ENCODE data around the gene MPDU1. TPM values are rescaled to one million over a fixed set of nuclear protein-coding genes. Genes with fewer than 3 reads are reported as not detected.

MPDU1 gene
- total and polyA plus RNA-seq, 10 of the 15 experiments (the other 5 are each of a cell fraction or from before 2014, with no cell fraction given), result 3.6 to 138 (median 78.9) TPM

DNA sequence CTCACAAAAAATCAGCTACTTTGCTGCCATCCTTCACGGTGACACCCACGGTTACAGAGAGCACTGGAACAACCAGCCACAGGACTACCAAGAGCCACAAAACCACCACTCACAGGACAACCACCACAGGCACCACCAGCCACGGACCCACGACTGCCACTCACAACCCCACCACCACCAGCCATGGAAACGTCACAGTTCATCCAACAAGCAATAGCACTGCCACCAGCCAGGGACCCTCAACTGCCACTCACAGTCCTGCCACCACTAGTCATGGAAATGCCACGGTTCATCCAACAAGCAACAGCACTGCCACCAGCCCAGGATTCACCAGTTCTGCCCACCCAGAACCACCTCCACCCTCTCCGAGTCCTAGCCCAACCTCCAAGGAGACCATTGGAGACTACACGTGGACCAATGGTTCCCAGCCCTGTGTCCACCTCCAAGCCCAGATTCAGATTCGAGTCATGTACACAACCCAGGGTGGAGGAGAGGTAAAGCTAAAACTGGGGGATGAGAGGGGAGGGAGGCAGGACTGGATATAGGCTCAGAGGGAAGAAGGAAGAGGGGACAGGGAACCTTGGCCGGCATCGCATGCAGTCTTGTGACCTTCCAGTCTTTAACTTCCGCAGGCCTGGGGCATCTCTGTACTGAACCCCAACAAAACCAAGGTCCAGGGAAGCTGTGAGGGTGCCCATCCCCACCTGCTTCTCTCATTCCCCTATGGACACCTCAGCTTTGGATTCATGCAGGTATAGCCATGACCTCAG, 3.6 kb upstream of the MPDU1 start (continued):
- TF ChIP-seq, protein P1, sequence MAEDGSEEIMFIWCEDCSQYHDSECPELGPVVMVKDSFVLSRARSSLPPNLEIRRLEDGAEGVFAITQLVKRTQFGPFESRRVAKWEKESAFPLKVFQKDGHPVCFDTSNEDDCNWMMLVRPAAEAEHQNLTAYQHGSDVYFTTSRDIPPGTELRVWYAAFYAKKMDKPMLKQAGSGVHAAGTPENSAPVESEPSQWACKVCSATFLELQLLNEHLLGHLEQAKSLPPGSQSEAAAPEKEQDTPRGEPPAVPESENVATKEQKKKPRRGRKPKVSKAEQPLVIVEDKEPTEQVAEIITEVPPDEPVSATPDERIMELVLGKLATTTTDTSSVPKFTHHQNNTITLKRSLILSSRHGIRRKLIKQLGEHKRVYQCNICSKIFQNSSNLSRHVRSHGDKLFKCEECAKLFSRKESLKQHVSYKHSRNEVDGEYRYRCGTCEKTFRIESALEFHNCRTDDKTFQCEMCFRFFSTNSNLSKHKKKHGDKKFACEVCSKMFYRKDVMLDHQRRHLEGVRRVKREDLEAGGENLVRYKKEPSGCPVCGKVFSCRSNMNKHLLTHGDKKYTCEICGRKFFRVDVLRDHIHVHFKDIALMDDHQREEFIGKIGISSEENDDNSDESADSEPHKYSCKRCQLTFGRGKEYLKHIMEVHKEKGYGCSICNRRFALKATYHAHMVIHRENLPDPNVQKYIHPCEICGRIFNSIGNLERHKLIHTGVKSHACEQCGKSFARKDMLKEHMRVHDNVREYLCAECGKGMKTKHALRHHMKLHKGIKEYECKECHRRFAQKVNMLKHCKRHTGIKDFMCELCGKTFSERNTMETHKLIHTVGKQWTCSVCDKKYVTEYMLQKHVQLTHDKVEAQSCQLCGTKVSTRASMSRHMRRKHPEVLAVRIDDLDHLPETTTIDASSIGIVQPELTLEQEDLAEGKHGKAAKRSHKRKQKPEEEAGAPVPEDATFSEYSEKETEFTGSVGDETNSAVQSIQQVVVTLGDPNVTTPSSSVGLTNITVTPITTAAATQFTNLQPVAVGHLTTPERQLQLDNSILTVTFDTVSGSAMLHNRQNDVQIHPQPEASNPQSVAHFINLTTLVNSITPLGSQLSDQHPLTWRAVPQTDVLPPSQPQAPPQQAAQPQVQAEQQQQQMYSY (CRISPR knock-in tag; IDR thresholded peaks at IDR 0.05), result no peak
- TF ChIP-seq IKZF2 (IDR thresholded peaks at IDR 0.05) (peak in 1 of 2 experiments; percentile 21; a peak in 1 of 4 replicates), SREBF2 (IDR thresholded peaks at IDR 0.05; ENCODE audit: low read length) (no peak), ASH2L (IDR thresholded peaks at IDR 0.05; ENCODE audit: borderline replicate concordance, low read depth) (no peak), BMI1 (IDR thresholded peaks at IDR 0.05; ENCODE audit: borderline replicate concordance) (no peak), ZSCAN29 (IDR thresholded peaks at IDR 0.05) (no peak), SPI1 (IDR thresholded peaks at IDR 0.05; ENCODE audit: borderline replicate concordance, insufficient read depth, low read depth, low read length) (no peak), TBL1XR1 (IDR thresholded peaks at IDR 0.05; ENCODE audit: low read depth, low read length) (no peak), HDGF (IDR thresholded peaks at IDR 0.05) (peak; percentile 94)
- TF ChIP-seq, protein P2, sequence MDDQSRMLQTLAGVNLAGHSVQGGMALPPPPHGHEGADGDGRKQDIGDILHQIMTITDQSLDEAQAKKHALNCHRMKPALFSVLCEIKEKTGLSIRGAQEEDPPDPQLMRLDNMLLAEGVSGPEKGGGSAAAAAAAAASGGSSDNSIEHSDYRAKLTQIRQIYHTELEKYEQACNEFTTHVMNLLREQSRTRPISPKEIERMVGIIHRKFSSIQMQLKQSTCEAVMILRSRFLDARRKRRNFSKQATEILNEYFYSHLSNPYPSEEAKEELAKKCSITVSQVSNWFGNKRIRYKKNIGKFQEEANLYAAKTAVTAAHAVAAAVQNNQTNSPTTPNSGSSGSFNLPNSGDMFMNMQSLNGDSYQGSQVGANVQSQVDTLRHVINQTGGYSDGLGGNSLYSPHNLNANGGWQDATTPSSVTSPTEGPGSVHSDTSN (IDR thresholded peaks at IDR 0.05; ENCODE audit: insufficient replicate concordance, low read depth, low read length), result peak; percentile 26
- TF ChIP-seq, protein P3, sequence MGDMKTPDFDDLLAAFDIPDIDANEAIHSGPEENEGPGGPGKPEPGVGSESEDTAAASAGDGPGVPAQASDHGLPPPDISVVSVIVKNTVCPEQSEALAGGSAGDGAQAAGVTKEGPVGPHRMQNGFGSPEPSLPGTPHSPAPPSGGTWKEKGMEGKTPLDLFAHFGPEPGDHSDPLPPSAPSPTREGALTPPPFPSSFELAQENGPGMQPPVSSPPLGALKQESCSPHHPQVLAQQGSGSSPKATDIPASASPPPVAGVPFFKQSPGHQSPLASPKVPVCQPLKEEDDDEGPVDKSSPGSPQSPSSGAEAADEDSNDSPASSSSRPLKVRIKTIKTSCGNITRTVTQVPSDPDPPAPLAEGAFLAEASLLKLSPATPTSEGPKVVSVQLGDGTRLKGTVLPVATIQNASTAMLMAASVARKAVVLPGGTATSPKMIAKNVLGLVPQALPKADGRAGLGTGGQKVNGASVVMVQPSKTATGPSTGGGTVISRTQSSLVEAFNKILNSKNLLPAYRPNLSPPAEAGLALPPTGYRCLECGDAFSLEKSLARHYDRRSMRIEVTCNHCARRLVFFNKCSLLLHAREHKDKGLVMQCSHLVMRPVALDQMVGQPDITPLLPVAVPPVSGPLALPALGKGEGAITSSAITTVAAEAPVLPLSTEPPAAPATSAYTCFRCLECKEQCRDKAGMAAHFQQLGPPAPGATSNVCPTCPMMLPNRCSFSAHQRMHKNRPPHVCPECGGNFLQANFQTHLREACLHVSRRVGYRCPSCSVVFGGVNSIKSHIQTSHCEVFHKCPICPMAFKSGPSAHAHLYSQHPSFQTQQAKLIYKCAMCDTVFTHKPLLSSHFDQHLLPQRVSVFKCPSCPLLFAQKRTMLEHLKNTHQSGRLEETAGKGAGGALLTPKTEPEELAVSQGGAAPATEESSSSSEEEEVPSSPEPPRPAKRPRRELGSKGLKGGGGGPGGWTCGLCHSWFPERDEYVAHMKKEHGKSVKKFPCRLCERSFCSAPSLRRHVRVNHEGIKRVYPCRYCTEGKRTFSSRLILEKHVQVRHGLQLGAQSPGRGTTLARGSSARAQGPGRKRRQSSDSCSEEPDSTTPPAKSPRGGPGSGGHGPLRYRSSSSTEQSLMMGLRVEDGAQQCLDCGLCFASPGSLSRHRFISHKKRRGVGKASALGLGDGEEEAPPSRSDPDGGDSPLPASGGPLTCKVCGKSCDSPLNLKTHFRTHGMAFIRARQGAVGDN (IDR thresholded peaks at IDR 0.05), result no peak
- TF ChIP-seq, protein P4, sequence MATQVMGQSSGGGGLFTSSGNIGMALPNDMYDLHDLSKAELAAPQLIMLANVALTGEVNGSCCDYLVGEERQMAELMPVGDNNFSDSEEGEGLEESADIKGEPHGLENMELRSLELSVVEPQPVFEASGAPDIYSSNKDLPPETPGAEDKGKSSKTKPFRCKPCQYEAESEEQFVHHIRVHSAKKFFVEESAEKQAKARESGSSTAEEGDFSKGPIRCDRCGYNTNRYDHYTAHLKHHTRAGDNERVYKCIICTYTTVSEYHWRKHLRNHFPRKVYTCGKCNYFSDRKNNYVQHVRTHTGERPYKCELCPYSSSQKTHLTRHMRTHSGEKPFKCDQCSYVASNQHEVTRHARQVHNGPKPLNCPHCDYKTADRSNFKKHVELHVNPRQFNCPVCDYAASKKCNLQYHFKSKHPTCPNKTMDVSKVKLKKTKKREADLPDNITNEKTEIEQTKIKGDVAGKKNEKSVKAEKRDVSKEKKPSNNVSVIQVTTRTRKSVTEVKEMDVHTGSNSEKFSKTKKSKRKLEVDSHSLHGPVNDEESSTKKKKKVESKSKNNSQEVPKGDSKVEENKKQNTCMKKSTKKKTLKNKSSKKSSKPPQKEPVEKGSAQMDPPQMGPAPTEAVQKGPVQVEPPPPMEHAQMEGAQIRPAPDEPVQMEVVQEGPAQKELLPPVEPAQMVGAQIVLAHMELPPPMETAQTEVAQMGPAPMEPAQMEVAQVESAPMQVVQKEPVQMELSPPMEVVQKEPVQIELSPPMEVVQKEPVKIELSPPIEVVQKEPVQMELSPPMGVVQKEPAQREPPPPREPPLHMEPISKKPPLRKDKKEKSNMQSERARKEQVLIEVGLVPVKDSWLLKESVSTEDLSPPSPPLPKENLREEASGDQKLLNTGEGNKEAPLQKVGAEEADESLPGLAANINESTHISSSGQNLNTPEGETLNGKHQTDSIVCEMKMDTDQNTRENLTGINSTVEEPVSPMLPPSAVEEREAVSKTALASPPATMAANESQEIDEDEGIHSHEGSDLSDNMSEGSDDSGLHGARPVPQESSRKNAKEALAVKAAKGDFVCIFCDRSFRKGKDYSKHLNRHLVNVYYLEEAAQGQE (IDR thresholded peaks at IDR 0.05; ENCODE audit: low read depth, low read length), result no peak

Data from GM12878 (cell line).